ENCODE results near the gene PSMD11. TPM values are rescaled to one million over a fixed set of nuclear protein-coding genes. Genes with fewer than 3 reads are reported as not detected.

PSMD11 gene
- total and polyA plus RNA-seq, 10 donors = 28.0 to 84.8 (median 47.3) TPM

GRCh38 chr17:32443827-32444300 lies 446 bp upstream of the PSMD11 start:
- Histone ChIP-seq H3K9me3 (no peaks in the 10 kb centered on the region), H3K4me3 (peak overlapping the region; percentile 82 to 100 (median 99)), H3K36me3 (peaks cover 0 to 22% (median 19%) of the 10 kb centered on the region in 6 donors), H3K4me1 (peaks cover 19 to 52% (median 37%) of the 10 kb centered on the region in 6 donors), H3K27me3 (replicated peaks in 1 of 7) (no peaks in the 10 kb centered on the region), H3K27ac (peak overlapping the region in 5 of 8 donors; percentile 87 to 92 (median 89))
- intact Hi-C loops (cut with DNase I; ENCODE audit: low total_unique reads) = no loop called here
- TF ChIP-seq, protein P1, sequence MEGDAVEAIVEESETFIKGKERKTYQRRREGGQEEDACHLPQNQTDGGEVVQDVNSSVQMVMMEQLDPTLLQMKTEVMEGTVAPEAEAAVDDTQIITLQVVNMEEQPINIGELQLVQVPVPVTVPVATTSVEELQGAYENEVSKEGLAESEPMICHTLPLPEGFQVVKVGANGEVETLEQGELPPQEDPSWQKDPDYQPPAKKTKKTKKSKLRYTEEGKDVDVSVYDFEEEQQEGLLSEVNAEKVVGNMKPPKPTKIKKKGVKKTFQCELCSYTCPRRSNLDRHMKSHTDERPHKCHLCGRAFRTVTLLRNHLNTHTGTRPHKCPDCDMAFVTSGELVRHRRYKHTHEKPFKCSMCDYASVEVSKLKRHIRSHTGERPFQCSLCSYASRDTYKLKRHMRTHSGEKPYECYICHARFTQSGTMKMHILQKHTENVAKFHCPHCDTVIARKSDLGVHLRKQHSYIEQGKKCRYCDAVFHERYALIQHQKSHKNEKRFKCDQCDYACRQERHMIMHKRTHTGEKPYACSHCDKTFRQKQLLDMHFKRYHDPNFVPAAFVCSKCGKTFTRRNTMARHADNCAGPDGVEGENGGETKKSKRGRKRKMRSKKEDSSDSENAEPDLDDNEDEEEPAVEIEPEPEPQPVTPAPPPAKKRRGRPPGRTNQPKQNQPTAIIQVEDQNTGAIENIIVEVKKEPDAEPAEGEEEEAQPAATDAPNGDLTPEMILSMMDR (IDR thresholded peaks at IDR 0.05 in 8 of 11, conservative IDR thresholded peaks at IDR 0.05 in 3 of 11) = peak in 2 of 11 experiments; percentile 95
- TF ChIP-seq POLR2AphosphoS5 (IDR thresholded peaks at IDR 0.05) = no peak
- WGBS, 5 donors = 6 to 10% (median 10%) methylated on average over 21 to 29 of the region's 29 CpGs
- DNase-seq = no peak

GRCh38 chr17:32445074-32445415 lies 735 bp downstream of the PSMD11 start:
- WGBS, 5 donors = 0 to 1% (median 0%) methylated on average over 14 of the region's 14 CpGs

DNA sequence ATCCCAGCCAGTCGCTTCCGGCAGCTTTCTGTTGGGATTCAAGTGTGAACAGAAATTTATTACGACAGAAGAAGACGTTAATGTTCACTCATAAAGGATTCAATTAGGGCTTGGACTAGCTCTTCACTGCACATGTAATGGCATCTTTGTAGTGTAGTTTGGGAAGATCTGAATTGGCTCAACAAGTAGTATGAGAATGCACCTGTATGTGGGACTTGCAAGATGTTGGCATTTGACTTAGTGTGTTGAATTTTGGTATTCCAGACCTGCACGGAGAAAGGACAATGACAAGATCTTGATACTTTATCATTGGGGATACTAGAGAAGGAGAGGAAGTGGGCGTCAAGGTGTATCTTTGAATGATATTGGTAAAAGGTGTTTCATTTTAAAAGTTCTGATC lies 1.2 kb downstream of the PSMD11 start:
- no peak for DNase-seq
- H3K4me3 ChIP-seq = peak overlapping the region; percentile 82 to 100 (median 99)
- WGBS, 5 donors = 14 to 27% (median 22%) methylated on average over 6 of the region's 6 CpGs
- TF ChIP-seq POLR2A (IDR thresholded peaks at IDR 0.05) (no peak), POLR2AphosphoS5 (IDR thresholded peaks at IDR 0.05) (no peak)
- TF ChIP-seq, protein P1 (IDR thresholded peaks at IDR 0.05 in 8 of 11, conservative IDR thresholded peaks at IDR 0.05 in 3 of 11) = no peak
- H3K9me3 ChIP-seq = no peaks in the 10 kb centered on the region
- peaks cover 19 to 59% (median 38%) of the 10 kb centered on the region in 6 donors for H3K4me1 ChIP-seq
- intact Hi-C loops (cut with DNase I; ENCODE audit: low total_unique reads) = no loop called here
- H3K27ac ChIP-seq = peak overlapping the region in 7 of 8 donors; percentile 64 to 92 (median 89)
- peaks cover 0 to 38% (median 30%) of the 10 kb centered on the region in 6 donors for H3K36me3 ChIP-seq
- no peaks in the 10 kb centered on the region for H3K27me3 ChIP-seq (replicated peaks in 1 of 7)

More at GRCh38 chr17:32445074-32445415, 735 bp downstream of the PSMD11 start:
- TF ChIP-seq, protein P1 (IDR thresholded peaks at IDR 0.05 in 8 of 11, conservative IDR thresholded peaks at IDR 0.05 in 3 of 11) = no peak
- TF ChIP-seq POLR2AphosphoS5 (IDR thresholded peaks at IDR 0.05) (no peak), POLR2A (IDR thresholded peaks at IDR 0.05) (no peak)
- peaks cover 19 to 59% (median 38%) of the 10 kb centered on the region in 6 donors for H3K4me1 ChIP-seq
- H3K9me3 ChIP-seq = no peaks in the 10 kb centered on the region
- no peak for DNase-seq
- H3K36me3 ChIP-seq = peaks cover 0 to 33% (median 27%) of the 10 kb centered on the region in 6 donors
- H3K4me3 ChIP-seq = peak overlapping the region; percentile 82 to 100 (median 99)
- no peaks in the 10 kb centered on the region for H3K27me3 ChIP-seq (replicated peaks in 1 of 7)
- peak overlapping the region; percentile 64 to 92 (median 88) for H3K27ac ChIP-seq
- intact Hi-C loops (cut with DNase I; ENCODE audit: low total_unique reads) = no loop called here

GRCh38 chr17:32445971-32446370 lies 1.7 kb downstream of the PSMD11 start:
- H3K4me1 ChIP-seq = peaks cover 19 to 60% (median 38%) of the 10 kb centered on the region in 6 donors
- 35 to 65% (median 42%) methylated on average over 2 of the region's 2 CpGs for WGBS, 5 donors
- TF ChIP-seq, protein P1 (IDR thresholded peaks at IDR 0.05 in 8 of 11, conservative IDR thresholded peaks at IDR 0.05 in 3 of 11) = no peak
- no peak for TF ChIP-seq POLR2AphosphoS5 (IDR thresholded peaks at IDR 0.05)
- TF ChIP-seq POLR2A (IDR thresholded peaks at IDR 0.05) = no peak
- intact Hi-C loops (cut with DNase I; ENCODE audit: low total_unique reads) = no loop called here
- no peak overlapping the region for H3K27ac ChIP-seq
- H3K27me3 ChIP-seq (replicated peaks in 1 of 7) = no peaks in the 10 kb centered on the region
- DNase-seq = no peak
- H3K9me3 ChIP-seq = no peaks in the 10 kb centered on the region
- peaks cover 0 to 43% (median 35%) of the 10 kb centered on the region in 6 donors for H3K36me3 ChIP-seq
- peak overlapping the region in 5 of 8 donors; percentile 86 to 100 (median 99) for H3K4me3 ChIP-seq

Data from spleen (tissue), 11 donors.